Stimulated activated CD4-positive, alpha-beta T cell treated with anti-CD3 and anti-CD28 coated beads, TNF-alpha, amount 100 ng/mL, for 1 hour (primary cell): Measurements from ENCODE around the gene FNDC5.
A peak's percentile ranks its signal among the peaks of the same experiment; 100 is the strongest.

Experiments
- DNase-seq, 3 donors: peaks; one replicate each; pipeline ENCODE4 v3.0.0-alpha.2; 2020; ENCODE audit warnings: low read depth in 3 of 3, low spot score in 1 of 3

FNDC5 gene

GRCh38 chr1:32817159-32817814 is 53.4 kb downstream of the FNDC5 start, which contains the start of the genes S100PBP and YARS1:
Gene S100PBP, plus strand, starts transcription at chr1:32817653. Its CDS starts 8,447 bp downstream, at chr1:32826100.
Gene YARS1, minus strand, starts transcription at chr1:32817358. Its CDS starts 114 bp downstream, at chr1:32817244.
- peak; percentile 98 to 100 (median 99) for DNase-seq

- DNase-seq = no peak
Measured at GRCh38 chr1:32816676-32817158, 54.0 kb downstream of the FNDC5 start.

- no peak for DNase-seq
Measured at GRCh38 chr1:32813941-32814739, 56.6 kb downstream of the FNDC5 start.
